ENCODE results near the gene RMI2.

Gene RMI2

DNA sequence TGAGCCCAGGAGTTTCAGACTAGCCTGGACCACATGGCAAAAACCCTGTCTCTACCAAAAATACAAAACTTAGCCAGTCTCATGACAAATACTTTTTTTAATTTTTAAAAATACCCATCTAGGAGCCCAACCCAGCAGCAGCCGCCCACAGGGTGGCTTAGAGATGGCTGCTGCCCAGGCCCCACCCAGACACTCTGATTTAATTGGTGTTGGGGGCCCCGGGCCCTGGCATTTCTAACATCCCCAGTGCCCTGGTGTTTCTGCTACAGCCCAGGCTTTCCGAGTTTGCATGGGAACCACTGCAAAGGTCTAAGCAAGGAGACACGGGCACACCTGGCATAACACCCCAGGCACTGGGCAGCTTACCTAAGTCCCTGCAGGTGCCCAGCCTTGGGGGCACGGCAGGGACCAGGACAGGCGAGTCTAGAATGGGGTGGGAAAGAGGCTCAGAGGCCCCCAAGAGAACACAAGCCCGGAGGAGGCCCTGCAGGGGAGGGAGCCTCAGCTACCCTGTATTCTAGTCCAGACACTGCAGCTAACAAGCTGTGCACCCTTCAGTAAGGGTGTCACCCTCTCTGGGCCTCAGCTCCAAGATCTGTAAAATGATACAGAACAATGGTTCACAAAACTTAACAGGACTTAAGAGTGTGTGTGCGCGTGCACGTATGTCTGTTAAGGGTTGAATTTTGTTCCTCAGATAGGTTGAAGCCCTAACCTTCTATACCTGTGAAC lies 48.8 kb downstream of the RMI2 start:
- intact Hi-C loops (cut with micrococcal nuclease), result loop anchor here (10.0 kb wide), 1 partner anchor 421 kb away; no protein-coding TSS in a partner anchor
- H3K27me3 Mint-ChIP-seq, result peaks cover 30% of the 10 kb centered on the region
- no peak overlapping the region for H3K4me3 Mint-ChIP-seq
- H3K27ac Mint-ChIP-seq, result no peak overlapping the region
- no peaks in the 10 kb centered on the region for H3K36me3 Mint-ChIP-seq (ENCODE audit: low read depth)
- no peaks in the 10 kb centered on the region for H3K9me3 Mint-ChIP-seq
- H3K4me1 Mint-ChIP-seq (ENCODE audit: low read depth), result peaks cover 3% of the 10 kb centered on the region

DNA sequence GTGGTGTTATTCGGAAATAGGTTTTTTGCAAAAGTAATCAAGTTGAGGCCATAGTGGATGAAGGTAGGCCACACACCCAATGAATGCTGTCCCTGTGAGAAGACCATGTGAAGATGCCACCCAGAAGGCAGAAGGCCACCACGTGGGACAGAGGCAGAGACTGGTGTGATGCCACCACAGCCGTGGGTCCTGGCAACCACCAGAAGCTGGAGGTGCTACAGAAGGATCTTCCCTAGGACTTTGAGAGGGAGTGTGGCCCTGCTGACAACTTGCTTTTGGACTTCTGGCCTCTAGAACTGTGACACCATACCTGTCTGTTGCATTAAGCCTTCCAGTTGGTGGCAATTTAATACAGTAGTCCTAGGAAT lies 49.3 kb downstream of the RMI2 start:
- Mint-ChIP-seq H3K4me3 (no peak overlapping the region), H3K36me3 (ENCODE audit: low read depth) (no peaks in the 10 kb centered on the region), H3K9me3 (no peaks in the 10 kb centered on the region), H3K4me1 (ENCODE audit: low read depth) (no peaks in the 10 kb centered on the region), H3K27me3 (peaks cover 28% of the 10 kb centered on the region), H3K27ac (no peak overlapping the region)
- intact Hi-C loops (cut with micrococcal nuclease), result loop anchor here (10.0 kb wide), 1 partner anchor 420 kb away; no protein-coding TSS in a partner anchor

DNA sequence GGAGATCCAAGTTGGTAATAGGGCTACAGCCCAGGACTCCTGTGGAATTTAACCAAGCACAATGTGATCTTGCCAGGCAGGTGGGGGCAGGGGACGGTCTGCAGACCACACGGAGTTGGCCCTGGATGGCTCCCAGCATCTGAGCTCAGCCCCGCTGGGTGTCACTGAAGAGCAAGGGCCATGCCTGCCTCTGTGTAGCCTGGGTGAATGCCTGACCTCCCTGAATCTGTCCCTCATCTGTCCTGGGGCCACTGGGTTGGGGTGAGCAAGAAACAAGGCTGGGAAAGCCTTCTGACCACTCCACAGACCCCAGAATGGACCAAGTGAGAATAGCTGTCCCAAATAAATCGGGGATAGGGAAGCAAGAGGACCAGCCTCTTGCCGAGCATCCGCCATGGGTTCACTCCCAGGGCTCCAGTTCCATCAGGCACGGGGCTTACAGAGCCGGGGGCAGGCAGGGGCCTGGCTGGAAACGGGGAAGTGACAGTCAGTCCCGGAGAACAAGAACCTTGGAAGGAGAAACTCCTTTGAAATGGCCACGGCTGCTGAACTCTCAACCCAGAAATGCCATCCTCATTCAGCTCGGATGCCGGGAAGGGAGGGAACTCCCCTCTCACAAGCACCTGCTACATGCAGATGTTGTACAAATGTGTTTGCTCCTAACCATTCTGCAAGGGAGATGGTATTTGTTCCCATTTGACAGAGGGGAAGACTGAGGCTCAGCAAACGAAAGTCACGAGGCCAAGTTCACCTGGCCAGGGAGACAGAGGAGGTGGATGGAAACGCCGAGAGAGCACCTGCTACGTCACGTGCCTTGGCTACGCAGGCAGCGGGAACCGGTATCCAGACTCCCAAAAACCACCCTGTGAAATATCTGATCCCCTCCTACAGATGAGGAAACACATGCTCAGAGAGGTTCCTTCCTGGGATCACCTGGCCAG lies 50.0 kb downstream of the RMI2 start:
- intact Hi-C loops (cut with micrococcal nuclease), result loop anchor here (10.0 kb wide), 1 partner anchor 420 kb away; no protein-coding TSS in a partner anchor
- Mint-ChIP-seq H3K4me3 (no peak overlapping the region), H3K27me3 (peaks cover 28% of the 10 kb centered on the region), H3K36me3 (ENCODE audit: low read depth) (no peaks in the 10 kb centered on the region), H3K4me1 (ENCODE audit: low read depth) (no peaks in the 10 kb centered on the region), H3K27ac (no peak overlapping the region), H3K9me3 (no peaks in the 10 kb centered on the region)

DNA sequence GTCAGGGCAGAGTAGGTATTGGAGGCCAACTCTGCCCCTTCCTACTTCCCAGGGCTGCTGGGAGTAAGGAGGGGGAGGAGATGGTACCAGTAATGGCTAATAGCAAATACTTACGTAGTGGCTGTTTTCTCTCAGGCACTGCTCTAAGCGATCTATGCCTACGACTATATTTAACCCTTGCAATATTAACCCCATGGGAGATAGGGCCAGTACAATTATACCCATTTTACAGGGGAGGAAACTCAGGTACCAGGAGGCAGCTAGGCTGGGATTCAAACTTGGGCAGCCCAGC lies 50.6 kb downstream of the RMI2 start:
- intact Hi-C loops (cut with micrococcal nuclease), result loop anchor here (10.0 kb wide), 1 partner anchor 419 kb away; no protein-coding TSS in a partner anchor
- H3K9me3 Mint-ChIP-seq, result no peaks in the 10 kb centered on the region
- H3K4me1 Mint-ChIP-seq (ENCODE audit: low read depth), result no peaks in the 10 kb centered on the region
- H3K27me3 Mint-ChIP-seq, result peaks cover 30% of the 10 kb centered on the region
- no peaks in the 10 kb centered on the region for H3K36me3 Mint-ChIP-seq (ENCODE audit: low read depth)
- H3K27ac Mint-ChIP-seq, result no peak overlapping the region
- H3K4me3 Mint-ChIP-seq, result no peak overlapping the region

DNA sequence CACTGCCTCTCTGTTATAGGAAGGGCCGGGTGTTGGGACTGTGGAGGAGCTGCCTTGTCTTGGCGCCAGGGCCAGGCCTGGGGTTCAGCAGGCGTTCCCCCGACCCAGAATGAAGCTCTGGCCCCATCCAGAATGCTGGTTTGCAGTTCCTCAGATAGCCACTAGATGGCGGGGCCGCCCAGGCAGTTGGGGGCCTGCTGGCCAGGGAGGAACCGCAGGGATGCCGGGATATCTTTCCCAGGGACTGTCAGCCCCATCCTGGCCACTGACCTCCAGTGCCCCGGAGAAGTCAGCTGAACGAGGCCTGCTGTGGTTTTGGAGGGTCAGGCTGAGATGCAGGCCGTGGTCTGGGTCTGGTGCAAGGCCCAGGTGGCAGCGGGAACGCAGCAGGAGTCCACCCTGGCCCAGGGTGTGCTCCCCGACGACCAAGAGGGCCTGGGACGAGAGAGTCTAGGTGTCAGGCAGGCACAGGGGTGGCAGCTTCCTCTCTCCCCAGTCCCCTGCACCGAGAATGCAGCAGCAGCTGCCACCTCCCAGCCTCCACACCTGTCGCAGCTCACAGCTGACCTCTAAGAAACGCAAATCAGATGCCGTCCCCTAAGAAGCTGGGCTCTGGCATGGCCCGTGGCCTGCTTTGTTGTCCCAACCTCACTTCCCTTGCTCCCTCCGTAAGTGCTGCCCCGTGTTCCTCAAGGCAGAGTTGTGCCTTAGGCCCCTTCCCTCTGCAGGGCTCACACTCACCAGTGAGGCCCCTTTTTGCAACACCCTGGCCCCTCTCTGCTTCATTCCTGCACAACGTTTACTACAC lies 51.2 kb downstream of the RMI2 start:
- Mint-ChIP-seq H3K27ac (no peak overlapping the region), H3K4me3 (no peak overlapping the region), H3K4me1 (ENCODE audit: low read depth) (no peaks in the 10 kb centered on the region), H3K9me3 (no peaks in the 10 kb centered on the region), H3K36me3 (ENCODE audit: low read depth) (no peaks in the 10 kb centered on the region), H3K27me3 (peaks cover 29% of the 10 kb centered on the region)
- intact Hi-C loops (cut with micrococcal nuclease), result loop anchor here (10.0 kb wide), 1 partner anchor 418 kb away; no protein-coding TSS in a partner anchor

DNA sequence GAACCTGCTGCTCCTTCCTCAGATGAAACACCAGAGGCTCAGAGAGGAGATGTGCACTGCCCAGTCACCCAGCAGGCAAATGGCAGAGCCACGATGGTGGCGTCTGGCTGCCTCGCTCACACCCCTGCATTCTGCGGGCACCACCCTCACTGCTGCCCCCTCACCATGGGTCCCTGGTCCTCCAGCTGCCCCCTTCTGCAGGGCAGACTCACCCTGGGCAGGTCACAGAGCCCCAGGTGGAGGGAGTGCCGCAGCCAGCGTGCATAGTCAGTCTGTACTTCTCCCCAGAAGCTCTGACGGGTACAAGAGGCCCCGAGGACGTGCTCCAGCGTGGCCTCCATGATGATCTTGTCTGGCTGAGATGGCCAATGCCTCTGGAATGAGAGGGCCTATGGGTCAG lies 52.9 kb downstream of the RMI2 start:
- no peaks in the 10 kb centered on the region for H3K4me1 Mint-ChIP-seq (ENCODE audit: low read depth)
- no peaks in the 10 kb centered on the region for H3K9me3 Mint-ChIP-seq
- no peak overlapping the region for H3K27ac Mint-ChIP-seq
- H3K27me3 Mint-ChIP-seq, result peaks cover 28% of the 10 kb centered on the region
- intact Hi-C loops (cut with micrococcal nuclease), result loop anchor here (10.0 kb wide), 1 partner anchor 417 kb away; no protein-coding TSS in a partner anchor
- no peak overlapping the region for H3K4me3 Mint-ChIP-seq
- H3K36me3 Mint-ChIP-seq (ENCODE audit: low read depth), result no peaks in the 10 kb centered on the region

DNA sequence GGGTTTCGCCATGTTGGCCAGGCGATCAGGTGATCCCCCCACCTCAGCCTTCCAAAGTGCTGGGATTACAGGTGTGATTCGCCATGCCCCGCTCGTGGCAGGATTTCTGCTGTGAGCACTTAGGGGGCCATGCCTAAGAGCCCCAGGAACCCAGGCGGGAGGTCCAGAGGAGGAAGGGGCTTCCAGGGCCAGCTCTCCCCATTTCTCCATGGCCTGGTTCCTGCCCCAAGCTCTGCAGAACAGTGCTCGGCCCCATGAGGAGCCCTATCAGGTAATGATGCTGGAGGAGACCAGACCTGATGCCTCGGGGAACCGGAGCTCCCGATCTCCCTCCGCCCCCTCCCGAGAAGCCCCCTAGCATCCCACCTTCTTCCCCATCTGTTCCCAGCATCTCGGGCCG lies 53.6 kb downstream of the RMI2 start:
- Mint-ChIP-seq H3K27me3 (peaks cover 27% of the 10 kb centered on the region), H3K4me3 (no peak overlapping the region), H3K36me3 (ENCODE audit: low read depth) (no peaks in the 10 kb centered on the region), H3K27ac (no peak overlapping the region), H3K4me1 (ENCODE audit: low read depth) (no peaks in the 10 kb centered on the region), H3K9me3 (no peaks in the 10 kb centered on the region)
- intact Hi-C loops (cut with micrococcal nuclease), result loop anchor here (10.0 kb wide), 1 partner anchor 416 kb away; no protein-coding TSS in a partner anchor

DNA sequence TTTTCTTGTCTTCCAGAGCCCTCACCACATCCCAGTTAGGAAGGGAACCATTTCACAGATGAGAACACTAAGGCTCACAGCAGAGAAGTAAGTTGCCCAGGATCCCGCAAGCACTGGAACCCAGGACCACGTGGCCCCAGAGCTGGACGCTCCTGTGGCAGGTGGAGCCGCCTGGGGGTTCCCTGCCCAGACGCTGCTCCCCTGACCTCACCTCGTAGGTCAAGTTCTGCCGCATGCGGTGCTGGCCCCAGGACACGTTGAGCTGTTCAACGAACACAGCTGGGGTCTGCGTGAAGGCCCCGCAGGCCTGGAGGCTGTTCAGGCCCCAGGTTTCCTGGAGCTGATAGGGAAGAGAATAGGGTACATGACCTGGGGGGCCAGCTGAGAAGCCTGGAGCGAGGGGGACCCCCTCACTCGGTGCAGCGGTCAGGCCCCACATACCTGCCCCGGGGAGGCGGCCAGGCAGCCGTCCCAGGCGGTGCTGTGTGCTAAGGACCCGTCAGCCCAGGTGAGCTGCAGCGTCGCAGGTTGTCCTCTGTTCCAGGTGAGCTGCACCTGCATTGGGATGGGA lies 54.1 kb downstream of the RMI2 start:
- H3K36me3 Mint-ChIP-seq (ENCODE audit: low read depth), result no peaks in the 10 kb centered on the region
- H3K27ac Mint-ChIP-seq, result no peak overlapping the region
- H3K4me1 Mint-ChIP-seq (ENCODE audit: low read depth), result no peaks in the 10 kb centered on the region
- H3K4me3 Mint-ChIP-seq, result no peak overlapping the region
- intact Hi-C loops (cut with micrococcal nuclease), result loop anchor here (10.0 kb wide), 1 partner anchor 415 kb away; no protein-coding TSS in a partner anchor
- peaks cover 29% of the 10 kb centered on the region for H3K27me3 Mint-ChIP-seq
- H3K9me3 Mint-ChIP-seq, result no peaks in the 10 kb centered on the region

DNA sequence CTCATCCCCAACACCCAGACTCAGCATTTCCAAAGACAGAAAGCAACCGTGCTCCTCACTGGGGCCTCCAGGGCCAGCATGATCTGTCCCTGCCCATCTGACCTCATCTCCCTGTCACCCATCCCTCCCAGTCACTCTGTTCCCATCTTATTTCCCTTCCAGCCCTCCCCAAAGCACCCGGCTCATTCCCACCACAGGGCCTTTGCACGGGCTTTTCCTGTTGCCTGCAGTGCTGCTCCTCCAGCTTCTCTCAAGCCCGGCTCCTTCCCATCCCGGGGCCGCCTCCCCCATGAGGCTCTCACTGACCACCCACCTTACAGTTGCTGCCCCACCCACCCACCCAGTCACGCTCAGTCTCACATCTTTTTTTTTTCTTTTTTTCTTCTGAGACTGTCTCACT lies 54.8 kb downstream of the RMI2 start:
- Mint-ChIP-seq H3K27me3 (peaks cover 33% of the 10 kb centered on the region), H3K9me3 (no peaks in the 10 kb centered on the region), H3K4me3 (no peak overlapping the region), H3K4me1 (ENCODE audit: low read depth) (peaks cover under 1% of the 10 kb centered on the region), H3K27ac (no peak overlapping the region), H3K36me3 (ENCODE audit: low read depth) (no peaks in the 10 kb centered on the region)
- intact Hi-C loops (cut with micrococcal nuclease), result no loop called here

Data from dendritic cell treated with granulocyte-macrophage colony-stimulating factor and Interleukin-4, amounts not matched to agents 40 ng/mL and 50 ng/mL, for 4 days (primary cell).